ENCODE results near the gene ARHGAP6. TPM values are rescaled to one million over a fixed set of nuclear protein-coding genes. Genes with fewer than 3 reads are reported as not detected.

ARHGAP6 gene
- total and polyA plus RNA-seq, 9 of the 15 experiments (the other 6 are each of a cell fraction or from before 2014, with no cell fraction given): 12.5 to 63.6 (median 41.8) TPM

GRCh38 chrX:11470250-11470974 lies 195.3 kb downstream of the ARHGAP6 start (continued):
- TF ChIP-seq GMEB1 (CRISPR knock-in tag; IDR thresholded peaks at IDR 0.05) (no peak), NR2C2 (CRISPR knock-in tag; IDR thresholded peaks at IDR 0.05) (no peak), NR2C2 (tag; IDR thresholded peaks at IDR 0.05) (no peak), BCLAF1 (IDR thresholded peaks at IDR 0.05; ENCODE audit: borderline replicate concordance in 1 of 2, control insufficient read depth in 1 of 2, low read depth in 2 of 2, low read length in 1 of 2) (no peak), TCF15 (CRISPR knock-in tag; IDR thresholded peaks at IDR 0.05) (no peak), ZBTB1 (CRISPR knock-in tag; IDR thresholded peaks at IDR 0.05; ENCODE audit: borderline replicate concordance, low read depth) (no peak), ZSCAN29 (IDR thresholded peaks at IDR 0.05) (no peak), ESRRA (IDR thresholded peaks at IDR 0.05; ENCODE audit: borderline replicate concordance, low read depth) (no peak), ZFPM2 (CRISPR knock-in tag; IDR thresholded peaks at IDR 0.05) (no peak), SAP30 (IDR thresholded peaks at IDR 0.05; ENCODE audit: borderline replicate concordance, insufficient read depth, low read depth, low read length, poor library complexity, severe bottlenecking) (no peak)
